NB4 (cell line): ENCODE data around the gene ANKRD13D.

ENCODE experiments used
- DNase-seq: peaks from one replicate; pipeline ENCODE4 v3.0.0; 2010; ENCODE audit warnings: low read depth
- H3K4me3 ChIP-seq: one replicate; pipeline ENCODE4 v1.5.1; 2011; ENCODE audit warnings: mild to moderate bottlenecking, low read depth, low read length, moderate library complexity
- CTCF ChIP-seq: IDR thresholded peaks from one replicate; pipeline ENCODE4 v1.5.1; 2012; ENCODE audit warnings: low read depth, low read length
- MAX ChIP-seq: IDR thresholded peaks from 2 replicates; pipeline ENCODE4 v1.6.1; 2011; ENCODE audit warnings: low read depth, low read length
- MYC ChIP-seq: IDR thresholded peaks from 2 replicates; pipeline ENCODE4 v1.6.1; 2011; ENCODE audit warnings: low read depth, low read length
- POLR2A ChIP-seq: IDR thresholded peaks from 2 replicates; pipeline ENCODE4 v1.6.1; 2011; ENCODE audit warnings: mild to moderate bottlenecking; ENCODE audit not compliant: insufficient read length; ENCODE audit errors: extremely low read depth

Gene ANKRD13D

GRCh38 chr11:67268962-67269268 lies 20.2 kb upstream of the ANKRD13D start:
- TF ChIP-seq MYC (no peak), CTCF (no peak), POLR2A (no peak), MAX (0 out of 2 replicates have a peak, but pooled peaks have one; percentile 5)
- H3K4me3 ChIP-seq: peak overlapping the region; percentile 89
- no peak for DNase-seq

GRCh38 chr11:67269401-67270255 lies 19.5 kb upstream of the ANKRD13D start:
- H3K4me3 ChIP-seq: peak overlapping the region; percentile 89
- TF ChIP-seq MAX: no peak
- TF ChIP-seq POLR2A: peak; percentile 39
- TF ChIP-seq MYC: no peak
- TF ChIP-seq CTCF: no peak
- DNase-seq: peak; percentile 75

GRCh38 chr11:67270256-67271204 lies 18.6 kb upstream of the ANKRD13D start:
- TF ChIP-seq MAX: peak; percentile 28; the same call in 1 of the 2 replicates
- no peak; the same call in 1 of the 2 replicates for TF ChIP-seq MYC
- peak; percentile 96 for DNase-seq
- H3K4me3 ChIP-seq: peak overlapping the region; percentile 89

GRCh38 chr11:67271205-67271540 lies 17.9 kb upstream of the ANKRD13D start:
- TF ChIP-seq CTCF (no peak), MYC (no peak), MAX (no peak), POLR2A (no peak)
- DNase-seq: no peak
- peak overlapping the region; percentile 89 for H3K4me3 ChIP-seq

- TF ChIP-seq CTCF: no peak
- peak; percentile 52 for TF ChIP-seq MYC
- TF ChIP-seq MAX: peak; percentile 52; the same call in 1 of the 2 replicates
- peak; percentile 7 for TF ChIP-seq POLR2A
- H3K4me3 ChIP-seq: peak overlapping the region; percentile 89
- peak; percentile 99 for DNase-seq
Observed at GRCh38 chr11:67271541-67272284, 17.4 kb upstream of the ANKRD13D start.
